ENCODE data around the gene WASHC4. TPM values are rescaled to one million over a fixed set of nuclear protein-coding genes. Genes with fewer than 3 reads are reported as not detected.
"Not testable (repeated sequence)": the region's sequence is repeated elsewhere in the genome, so short reads cannot be mapped to it uniquely, and the experiment has no call there.

WASHC4 gene
- total RNA-seq, 1 experiment from 2014 or later, result 35.8 TPM

DNA sequence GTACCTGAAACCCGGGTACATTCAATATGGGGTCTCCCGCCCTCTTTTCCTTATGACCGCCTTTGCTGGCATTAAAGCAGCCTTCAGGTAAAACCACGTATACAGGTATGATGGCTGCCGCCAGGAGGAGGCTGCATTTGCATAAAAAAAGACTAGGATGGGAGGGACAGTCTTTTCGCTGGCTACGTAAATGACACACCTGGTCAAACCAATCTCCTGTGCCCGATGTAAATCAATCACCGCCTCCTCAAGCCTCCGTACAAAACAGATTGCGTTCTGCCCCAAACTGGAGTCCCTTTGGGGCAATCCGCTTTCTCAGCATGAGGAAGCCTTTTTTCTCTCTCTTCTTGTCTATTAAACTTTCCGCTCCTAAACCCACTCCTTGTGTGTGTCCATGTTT lies 15.2 kb upstream of the WASHC4 start:
- no peak for DNase-seq (ENCODE audit: low spot score)

DNA sequence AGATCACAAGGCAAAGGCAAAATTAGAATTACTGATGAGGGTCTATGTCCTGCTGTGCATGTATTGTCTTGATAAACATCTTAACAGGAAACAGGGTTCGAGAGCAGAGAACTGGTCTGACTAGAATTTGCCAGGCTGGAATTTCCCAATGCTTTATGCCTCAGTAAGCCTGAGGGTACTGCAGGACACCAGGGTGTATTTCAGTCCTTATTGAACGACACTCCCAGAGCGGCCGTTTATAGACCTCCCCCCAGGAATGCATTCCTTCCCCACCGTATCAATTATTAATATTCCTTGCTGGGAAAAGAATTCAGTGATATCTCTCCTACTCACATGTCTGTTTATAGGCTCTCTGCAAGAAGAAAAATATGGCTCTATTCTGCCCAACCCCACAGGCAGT lies 12.2 kb upstream of the WASHC4 start:
- not testable (repeated sequence) for DNase-seq (ENCODE audit: low spot score)

DNA sequence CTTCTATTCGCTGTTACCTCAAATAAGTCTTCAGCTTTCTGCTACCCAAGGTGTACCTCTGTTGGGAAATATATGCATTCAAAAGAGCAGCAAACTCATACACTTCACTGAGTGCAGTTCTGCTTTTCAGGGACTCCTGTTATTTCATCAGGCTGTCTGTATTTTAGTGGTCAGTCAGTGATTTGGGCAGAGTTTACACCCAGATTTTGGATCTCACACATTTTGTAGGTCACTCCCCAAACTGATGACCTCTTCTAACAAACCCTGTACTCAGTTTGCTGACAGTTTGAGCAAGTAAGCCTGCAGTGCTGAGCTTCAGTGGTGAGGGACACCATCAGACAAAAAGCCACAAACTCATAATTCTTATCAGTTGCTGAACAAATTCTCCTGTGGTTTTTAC lies 8.2 kb upstream of the WASHC4 start:
- DNase-seq (ENCODE audit: low spot score), result no peak

DNA sequence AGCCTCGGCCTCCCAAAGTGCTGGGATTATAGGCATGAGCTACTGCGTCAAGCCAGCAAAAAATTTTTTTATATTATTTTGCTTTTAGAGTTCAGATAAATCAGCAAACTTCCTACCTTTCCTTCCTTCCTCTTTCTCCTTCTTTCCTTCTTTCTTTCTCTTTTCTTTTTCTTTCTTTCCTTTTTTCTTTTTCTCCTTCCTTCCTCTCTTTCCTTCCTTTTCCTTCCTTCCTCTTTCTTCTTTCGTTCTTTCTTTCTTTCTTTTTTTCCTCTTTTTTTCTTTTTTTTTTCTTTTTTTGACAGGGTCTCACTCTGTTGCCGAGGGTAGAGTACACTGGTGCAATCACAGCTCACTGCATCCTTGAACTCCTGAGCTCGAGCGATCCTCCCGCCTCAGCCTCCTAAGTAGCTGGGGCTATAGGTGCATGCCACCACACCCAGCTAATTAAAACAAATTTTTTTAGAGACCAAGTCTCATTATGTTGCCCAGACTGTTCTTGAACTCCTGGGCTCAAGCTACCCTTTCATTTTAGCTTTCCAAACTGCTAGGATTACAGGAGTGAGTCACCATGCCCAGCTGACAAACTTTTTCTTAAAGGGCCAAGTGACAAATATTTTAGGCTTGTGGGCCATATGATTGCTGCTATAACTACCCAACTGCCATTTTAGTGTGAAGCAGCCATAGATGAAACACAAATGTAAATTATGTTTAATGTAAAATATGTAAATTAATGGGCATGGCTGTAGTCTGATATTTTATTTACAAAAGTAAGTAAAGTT lies 7.1 kb upstream of the WASHC4 start:
- peak; percentile 59 for DNase-seq (ENCODE audit: low spot score)

DNA sequence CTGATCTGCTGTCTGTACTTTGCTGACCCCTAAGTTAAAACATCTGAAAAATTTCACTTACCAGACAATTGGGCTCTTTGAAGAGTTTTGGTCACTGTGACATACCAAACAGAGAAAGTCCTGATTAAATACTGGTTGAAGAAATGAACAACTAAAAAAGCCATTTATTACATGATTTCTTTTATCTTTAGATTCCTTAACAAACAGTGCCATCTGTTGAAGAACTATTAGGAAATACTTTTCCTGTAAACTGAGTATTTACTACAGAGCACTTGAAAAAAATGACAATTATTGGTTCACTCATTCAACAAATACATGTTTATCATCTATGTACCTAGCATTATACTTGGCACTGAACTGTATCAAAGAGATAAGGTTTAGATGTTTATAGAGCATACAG lies 6.5 kb upstream of the WASHC4 start:
- no peak for DNase-seq (ENCODE audit: low spot score)

DNA sequence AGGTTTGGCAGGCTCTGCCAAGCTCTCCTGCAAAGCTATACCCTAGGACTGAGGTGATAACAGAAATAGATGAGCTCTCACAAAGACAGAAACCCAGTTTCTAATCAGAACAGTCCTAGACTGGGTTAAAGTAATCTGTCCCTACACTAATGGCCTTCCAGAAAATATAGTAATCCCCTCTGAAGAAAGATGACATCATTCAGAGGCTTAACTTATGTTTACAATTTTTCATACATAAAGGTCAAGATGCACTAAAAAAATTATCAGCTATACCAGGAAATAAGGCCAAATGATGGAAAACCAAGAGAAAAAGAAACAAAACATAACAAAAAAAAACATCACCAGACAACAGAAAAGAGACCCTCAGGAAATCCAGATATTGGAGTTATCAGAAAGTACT lies 4.9 kb upstream of the WASHC4 start:
- no peak for DNase-seq (ENCODE audit: low spot score)

DNA sequence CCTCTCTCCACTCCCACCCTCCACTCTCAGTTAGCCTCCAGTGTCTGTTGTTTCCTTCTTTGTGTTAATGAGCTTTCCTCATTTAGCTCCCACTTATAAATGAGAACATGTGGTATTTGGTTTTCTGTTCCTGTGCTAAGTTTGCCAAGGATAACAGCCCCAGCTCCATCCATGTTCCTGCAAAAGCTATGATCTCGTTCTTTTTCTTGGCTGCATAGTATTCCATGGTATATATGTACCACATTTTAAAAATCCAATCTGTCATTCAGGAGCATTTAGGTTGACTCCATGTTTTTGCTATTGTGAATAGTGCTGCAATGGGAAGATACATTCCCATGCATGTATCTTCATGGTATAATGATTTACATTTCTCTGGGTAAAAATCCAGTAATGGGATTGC lies 2.8 kb upstream of the WASHC4 start:
- DNase-seq (ENCODE audit: low spot score), result no peak

DNA sequence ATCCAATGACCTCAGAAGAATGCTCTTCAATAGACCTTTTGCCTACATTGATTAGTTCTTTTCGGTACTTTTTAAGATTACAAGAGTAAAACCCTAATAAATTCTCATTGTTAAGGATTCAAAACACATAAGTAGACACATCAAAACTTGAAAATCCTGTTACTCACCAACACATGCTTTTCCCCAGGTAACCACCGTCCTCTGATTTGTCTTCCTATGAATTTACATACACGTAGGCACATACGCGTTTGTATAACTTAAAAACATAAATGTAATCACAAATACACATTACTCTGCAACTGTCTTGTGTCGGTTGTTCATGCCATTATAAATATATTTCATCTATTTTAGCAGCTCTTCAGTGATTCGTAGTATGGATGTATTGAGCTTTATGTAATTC lies 910 bp upstream of the WASHC4 start:
- DNase-seq (ENCODE audit: low spot score), result no peak

DNA sequence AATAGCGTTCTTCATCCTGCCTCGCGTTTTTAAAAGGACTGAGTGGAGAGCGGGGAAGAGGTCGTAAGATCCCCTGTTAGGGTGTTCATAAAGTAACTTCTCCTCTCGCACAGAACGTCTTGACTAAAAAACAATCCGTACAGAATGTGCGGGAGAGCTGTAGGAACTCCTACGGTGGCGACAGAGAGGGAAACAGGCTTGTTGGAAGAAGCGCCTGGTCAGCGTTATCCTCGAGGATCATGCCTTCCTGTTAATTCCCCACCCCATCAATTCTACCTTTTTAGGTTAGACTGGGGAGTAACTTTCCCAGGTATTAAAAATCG lies 399 bp upstream of the WASHC4 start:
- DNase-seq (ENCODE audit: low spot score), result no peak

DNA sequence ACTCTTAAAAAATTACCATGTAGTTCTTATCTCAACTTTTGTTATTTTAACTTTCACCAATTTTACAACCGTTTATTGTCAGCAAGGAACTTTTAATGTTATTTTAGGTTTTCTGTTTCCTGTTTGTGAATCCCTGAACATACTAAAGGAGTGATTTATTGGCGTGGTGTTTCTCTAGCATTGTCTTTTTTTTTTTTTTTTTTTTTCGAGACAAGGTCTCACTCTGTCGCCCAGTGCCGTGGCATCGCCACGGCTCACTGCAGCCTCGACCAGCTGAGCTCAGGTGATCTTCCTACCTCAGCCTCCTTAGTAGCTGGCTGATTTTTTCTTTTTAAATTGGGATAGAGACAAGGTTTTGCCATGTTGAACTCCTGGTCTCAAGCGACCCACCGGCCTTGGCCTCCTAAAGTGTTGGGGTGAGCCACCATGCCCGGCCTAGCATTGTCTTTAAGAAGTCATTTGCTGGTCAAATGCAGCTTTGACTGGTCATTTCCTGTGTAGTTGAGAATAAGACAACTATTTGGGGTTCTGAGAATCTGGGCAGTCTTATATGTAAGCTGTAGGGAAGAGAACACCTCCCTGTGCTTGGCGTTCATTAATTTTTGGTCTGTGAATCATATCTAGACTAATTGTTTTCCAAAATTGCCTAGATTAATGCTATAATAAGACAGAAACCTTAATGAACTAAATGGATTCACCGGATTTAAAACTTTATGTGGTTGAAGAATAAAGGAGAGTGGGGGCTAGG lies 2.1 kb downstream of the WASHC4 start:
- peak; percentile 11 for DNase-seq (ENCODE audit: low spot score)

DNA sequence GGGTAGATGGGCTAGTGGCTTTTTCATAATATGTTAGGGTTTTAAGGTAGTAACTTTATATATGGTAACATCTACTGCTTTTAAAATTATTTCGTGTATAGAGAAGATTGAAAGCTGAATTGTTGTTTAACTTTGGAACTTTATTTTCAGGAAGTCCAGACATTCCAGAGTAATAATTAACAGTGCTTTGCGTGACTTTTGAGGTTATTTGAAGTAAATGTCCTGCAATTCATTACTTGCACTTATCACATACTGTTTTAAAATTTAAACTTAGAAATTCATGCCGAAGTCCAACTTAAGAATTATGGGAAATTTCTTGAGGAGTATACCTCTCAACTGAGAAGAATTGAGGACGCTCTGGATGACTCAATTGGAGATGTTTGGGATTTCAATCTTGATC lies 3.3 kb downstream of the WASHC4 start:
- no peak for DNase-seq (ENCODE audit: low spot score)

DNA sequence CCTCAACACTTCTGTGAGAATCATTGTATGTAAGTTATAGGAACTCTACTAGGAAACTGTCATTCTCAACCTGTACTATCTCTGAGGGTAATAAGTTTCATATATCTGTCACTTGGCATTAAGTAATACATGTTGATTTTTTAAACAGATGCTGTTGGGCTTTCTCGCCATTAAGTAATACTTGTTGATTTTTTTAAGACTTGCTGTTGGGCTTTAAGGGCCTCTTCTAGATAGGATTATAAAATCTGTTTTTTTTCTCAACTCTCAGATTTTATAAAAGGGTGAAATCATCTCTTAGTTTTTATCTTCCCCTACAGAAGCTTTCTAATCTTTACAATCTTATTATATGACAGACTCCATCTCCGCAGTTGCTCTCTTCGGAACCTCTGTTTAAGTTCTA lies 5.6 kb downstream of the WASHC4 start:
- DNase-seq (ENCODE audit: low spot score), result no peak

DNA sequence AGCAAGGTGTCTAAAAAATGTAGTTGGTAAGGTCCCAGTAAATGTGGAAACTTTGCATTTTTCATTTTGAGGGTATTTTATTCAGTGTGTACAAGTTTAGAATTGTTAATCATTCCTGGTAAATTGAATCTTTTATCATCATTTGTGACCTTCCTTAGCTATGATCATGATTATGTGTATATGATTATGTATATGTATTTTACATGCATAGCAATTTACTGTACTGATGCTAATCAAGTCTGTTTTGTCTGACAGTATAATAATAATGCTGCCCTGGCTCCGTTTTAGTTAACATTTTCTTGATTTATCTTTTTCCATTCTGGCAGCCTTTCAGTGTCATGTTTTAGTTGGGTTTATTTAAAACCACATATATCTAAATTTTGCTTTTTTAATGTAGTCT lies 9.4 kb downstream of the WASHC4 start:
- DNase-seq (ENCODE audit: low spot score), result no peak

DNA sequence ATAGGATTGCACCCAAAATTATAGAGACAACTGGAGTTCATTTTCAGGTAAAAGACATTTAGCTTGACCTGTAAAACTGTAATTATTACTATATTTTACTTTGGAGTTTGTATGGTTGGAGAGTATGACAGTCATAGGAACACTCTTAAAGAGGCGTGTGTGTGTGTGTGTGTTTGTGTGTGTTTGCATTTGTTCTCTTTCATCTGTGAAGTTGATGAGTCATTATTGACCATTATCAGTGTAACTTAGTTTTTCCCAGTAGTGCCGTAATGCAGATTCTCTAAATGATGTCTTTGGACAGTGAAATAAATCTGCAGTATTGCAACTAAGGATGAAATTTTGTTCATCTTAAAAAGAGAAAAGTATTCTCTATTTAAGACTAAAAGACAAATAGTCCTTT lies 13.0 kb downstream of the WASHC4 start:
- no peak for DNase-seq (ENCODE audit: low spot score)

DNA sequence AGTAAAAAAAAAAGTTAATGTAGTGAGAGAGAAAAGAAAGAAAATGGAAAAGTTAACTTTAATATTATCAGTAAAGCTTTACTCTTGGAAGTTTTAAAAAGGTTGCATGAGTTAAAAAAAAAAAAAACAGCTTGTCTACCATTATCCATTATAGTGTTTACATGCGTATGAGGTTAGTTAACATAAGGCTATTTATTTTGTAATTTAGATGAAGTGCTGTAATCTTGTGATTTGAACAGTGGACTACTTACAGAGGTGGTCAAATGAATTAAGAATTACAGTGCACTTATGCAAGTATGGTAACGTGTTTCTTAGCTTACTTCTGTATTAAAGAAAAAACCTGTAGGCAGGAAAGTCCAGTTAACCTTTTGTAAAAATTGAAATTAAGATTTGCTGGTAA lies 30.7 kb downstream of the WASHC4 start:
- DNase-seq (ENCODE audit: low spot score), result no peak

DNA sequence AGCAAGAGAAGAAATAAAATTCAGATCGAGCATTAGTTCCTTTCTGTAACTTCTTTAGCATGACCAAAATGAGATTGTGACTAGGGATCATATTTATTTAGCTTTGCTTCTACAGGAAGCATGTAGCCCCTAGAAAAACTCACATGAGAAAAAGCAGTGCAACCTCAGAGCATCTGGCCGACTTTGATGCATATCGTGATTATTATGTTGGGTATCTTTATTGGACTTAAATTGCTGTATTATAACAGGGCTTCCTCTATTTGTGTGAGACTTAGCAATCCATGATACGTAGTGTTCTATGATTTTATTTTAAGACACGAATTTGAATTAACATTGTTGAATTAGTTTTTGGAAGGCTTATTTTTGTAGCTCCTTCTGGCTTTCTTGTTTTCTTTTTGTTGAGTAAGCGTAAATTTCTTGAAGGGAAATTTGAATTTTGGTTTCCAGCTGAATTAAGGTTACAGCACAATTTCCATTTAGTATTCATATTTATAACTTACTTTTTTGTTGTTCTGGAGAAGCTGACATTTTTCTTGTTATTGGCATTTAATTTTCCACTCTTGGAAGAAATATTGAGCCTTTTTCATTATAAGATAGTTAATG lies 33.9 kb downstream of the WASHC4 start:
- DNase-seq (ENCODE audit: low spot score), result no peak

DNA sequence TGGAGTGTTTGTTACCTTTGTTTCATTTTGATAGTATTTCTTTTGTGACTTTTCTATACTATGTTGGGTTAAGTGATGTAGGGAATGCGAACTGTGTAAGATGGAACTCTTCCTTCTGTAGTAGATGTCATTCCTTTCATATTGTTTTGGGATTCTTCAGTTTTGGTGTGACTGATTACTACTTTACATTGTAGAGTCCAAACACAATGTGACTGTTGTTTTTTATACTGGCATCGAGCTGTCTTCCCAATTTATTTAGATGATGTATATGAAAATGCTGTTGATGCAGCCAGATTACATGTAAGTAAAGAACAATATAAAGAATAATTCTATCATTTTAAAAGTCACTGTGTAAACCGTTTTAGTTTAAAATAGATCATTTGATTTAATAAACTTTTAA lies 34.7 kb downstream of the WASHC4 start:
- DNase-seq (ENCODE audit: low spot score), result no peak

DNA sequence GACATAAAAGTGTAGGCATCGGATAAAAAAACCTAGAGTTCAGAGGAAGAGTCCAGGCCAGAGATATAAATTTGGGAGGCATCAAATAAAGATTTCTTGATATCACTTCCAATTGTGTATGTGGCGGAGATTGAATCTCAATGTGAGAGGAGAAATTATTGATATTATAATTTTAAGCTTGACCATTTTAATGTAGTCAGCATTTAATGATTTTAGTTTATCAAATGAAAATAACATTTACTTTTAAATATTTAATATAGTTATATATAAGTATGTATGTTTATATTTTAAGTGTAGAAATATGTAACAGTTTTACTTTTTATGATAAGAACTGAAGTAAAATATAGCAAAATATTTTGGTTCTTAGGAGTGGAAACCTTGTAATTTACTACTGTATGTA lies 48.7 kb downstream of the WASHC4 start:
- DNase-seq (ENCODE audit: low spot score), result no peak

DNA sequence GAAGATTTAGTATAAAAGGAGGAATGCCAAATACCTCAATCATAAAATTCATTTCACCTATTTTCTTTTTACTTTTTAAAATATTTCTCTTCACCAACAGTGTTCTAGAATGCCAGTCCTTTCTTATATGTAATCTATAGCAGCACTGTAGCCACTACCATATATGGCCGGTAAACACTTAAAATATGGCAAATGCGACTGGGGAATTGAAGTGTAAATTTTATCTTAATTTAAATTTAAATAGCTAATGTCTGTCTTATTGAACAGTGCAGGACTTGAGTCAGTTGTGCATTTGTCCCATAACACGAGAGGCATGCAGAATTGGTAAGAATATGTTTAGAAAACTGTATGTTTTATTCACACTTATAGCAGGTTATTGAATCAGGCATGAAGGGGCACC lies 50.1 kb downstream of the WASHC4 start:
- no peak for DNase-seq (ENCODE audit: low spot score)

DNA sequence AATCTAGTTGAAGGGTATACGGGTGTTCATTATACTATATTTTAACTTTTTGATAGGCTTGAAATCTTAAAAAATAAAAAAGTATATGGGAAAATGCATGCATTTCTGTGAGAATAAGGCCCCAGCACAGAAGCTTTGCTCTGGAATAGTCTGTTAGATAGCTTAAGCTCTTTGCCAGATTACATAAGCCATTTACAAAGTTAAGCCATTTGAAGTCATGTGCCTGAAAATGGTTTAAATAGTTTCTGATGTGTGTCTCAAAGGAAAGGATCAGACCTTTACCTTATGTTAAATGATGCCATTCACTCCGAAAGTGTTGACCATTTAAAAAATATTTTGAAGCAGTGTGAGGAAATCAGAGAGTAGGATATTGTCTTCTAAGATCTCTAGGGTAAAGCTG lies 51.3 kb downstream of the WASHC4 start:
- no peak for DNase-seq (ENCODE audit: low spot score)

DNA sequence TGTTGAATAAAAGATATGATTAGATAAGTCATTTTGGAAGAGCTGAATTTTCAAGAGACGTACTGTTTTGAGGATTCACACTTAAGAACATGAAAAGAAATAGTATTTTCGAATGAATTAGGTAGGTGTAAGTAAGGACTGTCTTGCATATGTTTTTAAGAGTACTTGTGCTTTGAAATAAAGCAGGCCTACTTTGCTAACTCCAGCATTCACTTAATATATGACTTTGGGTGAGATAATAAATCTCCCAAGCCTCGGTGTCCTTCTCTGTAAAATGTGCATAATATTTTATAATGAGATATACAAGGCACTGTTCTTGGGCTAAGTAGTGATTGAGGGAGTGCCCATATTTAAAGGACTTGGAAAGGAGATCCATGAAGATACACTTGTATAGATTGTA lies 54.6 kb downstream of the WASHC4 start:
- DNase-seq (ENCODE audit: low spot score), result no peak

DNA sequence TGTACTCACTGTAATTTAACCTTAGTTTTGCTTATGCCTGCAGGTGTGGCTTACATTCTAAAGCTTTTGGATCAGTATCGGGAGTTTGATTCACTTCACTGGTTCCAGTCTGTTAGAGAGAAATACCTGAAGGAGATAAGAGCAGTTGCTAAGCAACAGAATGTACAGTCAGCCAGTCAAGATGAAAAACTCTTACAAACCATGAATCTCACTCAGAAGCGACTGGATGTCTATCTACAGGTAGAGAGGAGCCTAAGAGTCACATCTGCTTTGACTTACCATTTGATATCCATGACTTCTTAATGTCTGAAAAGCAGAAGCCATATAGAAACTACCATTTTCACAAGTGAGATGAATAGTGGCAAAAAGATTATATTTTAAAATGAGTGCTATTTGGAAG lies 56.5 kb downstream of the WASHC4 start:
- DNase-seq (ENCODE audit: low spot score), result no peak

DNA sequence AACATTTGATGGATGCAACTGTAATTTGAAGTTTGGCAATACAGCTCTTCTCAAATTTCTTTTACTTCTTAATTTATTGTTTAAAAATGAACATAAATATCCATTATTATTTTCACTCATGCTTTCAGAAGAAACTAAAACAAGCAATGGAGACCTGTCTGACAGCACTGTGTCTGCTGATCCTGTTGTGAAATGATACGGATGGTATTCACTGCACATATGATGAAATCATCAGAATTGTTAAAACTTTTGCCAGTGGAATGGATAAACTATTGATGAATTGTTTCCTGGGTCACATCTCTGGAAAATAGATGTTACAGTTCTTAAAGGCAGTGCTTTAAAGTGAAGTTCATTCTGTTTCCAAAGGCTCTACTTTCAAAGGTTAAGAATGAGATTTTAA lies 59.2 kb downstream of the WASHC4 start:
- no peak for DNase-seq (ENCODE audit: low spot score)

Measured in H4 (cell line).